Uterus (tissue), 4 donors: ENCODE results near the gene MECP2. TPM values are rescaled to one million over a fixed set of nuclear protein-coding genes. Genes with fewer than 3 reads are reported as not detected.
"Not testable (repeated sequence)": the region's sequence is repeated elsewhere in the genome, so short reads cannot be mapped to it uniquely, and the experiment has no call there.

Source experiments
- DNase-seq, 2 donors: peaks; one replicate each; pipeline ENCODE4 v3.0.0-alpha.2; 2019 to 2020
- H3K27ac ChIP-seq, 2 donors: fragments of 200-600 bp; sonication (generic); 1 replicate in 1 of 2; 2 replicates in 1 of 2; pipeline ENCODE4 v1.5.1; 2016 to 2018
- H3K27me3 ChIP-seq, 2 donors: fragments of 200-600 bp; sonication (generic); one replicate each; pipeline ENCODE4 v1.5.1; 2018 to 2019; ENCODE audit warnings: control low read depth in 1 of 2
- H3K36me3 ChIP-seq, 2 donors: fragments of 200-600 bp; sonication (generic); one replicate each; pipeline ENCODE4 v1.5.1; 2019; ENCODE audit warnings: control low read depth in 1 of 2
- H3K4me1 ChIP-seq, 2 donors: fragments of 200-600 bp; sonication (generic); one replicate each; pipeline ENCODE4 v1.5.1; 2018 to 2019; ENCODE audit warnings: control low read depth in 1 of 2
- H3K4me3 ChIP-seq, 2 donors: fragments of 200-600 bp; sonication (generic); 1 replicate in 1 of 2; 2 replicates in 1 of 2; pipeline ENCODE4 v1.5.1; 2018 to 2019; ENCODE audit warnings: mild to moderate bottlenecking in 1 of 2
- H3K9me3 ChIP-seq, 2 donors: fragments of 200-600 bp; sonication (generic); one replicate each; pipeline ENCODE4 v1.5.1; 2019; ENCODE audit warnings: control low read depth in 1 of 2
- CTCF ChIP-seq, 4 experiments: fragments of 200-600 bp in 2 of 4; fragments of 450-650 bp in 2 of 4; sonication (generic) in 2 of 4; IDR thresholded peaks; one replicate each; pipeline ENCODE4 v1.5.1; 2016 to 2019; ENCODE audit warnings: antibody characterized with exemption in 4 of 4, mild to moderate bottlenecking in 2 of 4, moderate library complexity in 1 of 4
- POLR2A ChIP-seq, 2 donors: fragments of 450-650 bp; IDR thresholded peaks; one replicate each; pipeline ENCODE4 v1.6.1; 2016; ENCODE audit warnings: antibody characterized with exemption in 2 of 2, mild to moderate bottlenecking in 1 of 2, moderate library complexity in 1 of 2
- intact Hi-C: fragments of 100-400 bp; cut with DNase I; formaldehyde crosslinking; loops from one replicate; pipeline ENCODE4 v1.15.1; 2023; ENCODE audit warnings: low total_unique reads
- total RNA-seq, 4 donors: library from RNA; depleted of rRNA in 3 of 4; stranded (reverse); fragments of >200 nt in 3 of 4; gene quantifications; one replicate each; pipeline versions ENCODE4 v1.1.0 to v1.2.4, GENCODE V29; 2014 to 2023
- donor health status: DM: yes; HTN: yes; CAD: no.

Gene MECP2
- total RNA-seq, 4 donors from 2014 or later = 29.7 to 106 (median 50.6) TPM

- H3K4me3 ChIP-seq = no peak overlapping the region
- intact Hi-C loops = no loop called here
- no peaks in the 10 kb centered on the region for H3K27me3 ChIP-seq
- H3K4me1 ChIP-seq = no peaks in the 10 kb centered on the region
- H3K9me3 ChIP-seq = no peaks in the 10 kb centered on the region
- peak overlapping the region in 1 of 2 donors; percentile 37 for H3K27ac ChIP-seq
- TF ChIP-seq POLR2A (IDR thresholded peaks at IDR 0.05) (no peak), CTCF (IDR thresholded peaks at IDR 0.05) (no peak)
- H3K36me3 ChIP-seq = no peaks in the 10 kb centered on the region
- DNase-seq = no peak
Measured at GRCh38 chrX:153999359-154000037, 98.0 kb downstream of the MECP2 start.

GRCh38 chrX:153995504-153995903 lies 102.0 kb downstream of the MECP2 start:
- DNase-seq = no peak
- no peak overlapping the region for H3K4me3 ChIP-seq
- H3K4me1 ChIP-seq = no peaks in the 10 kb centered on the region
- H3K9me3 ChIP-seq = no peaks in the 10 kb centered on the region
- intact Hi-C loops = no loop called here
- no peak overlapping the region for H3K27ac ChIP-seq
- no peaks in the 10 kb centered on the region for H3K27me3 ChIP-seq
- TF ChIP-seq CTCF (IDR thresholded peaks at IDR 0.05) (no peak), POLR2A (IDR thresholded peaks at IDR 0.05) (no peak)
- no peaks in the 10 kb centered on the region for H3K36me3 ChIP-seq

GRCh38 chrX:153994398-153994797 lies 103.1 kb downstream of the MECP2 start:
- DNase-seq, H3K4me3 ChIP-seq, H3K9me3 ChIP-seq, H3K27ac ChIP-seq, H3K36me3 ChIP-seq, intact Hi-C loops, H3K4me1 ChIP-seq, H3K27me3 ChIP-seq: not testable (repeated sequence)

- no peak for DNase-seq
- Histone ChIP-seq H3K9me3 (no peaks in the 10 kb centered on the region), H3K4me3 (no peak overlapping the region), H3K4me1 (no peaks in the 10 kb centered on the region), H3K36me3 (no peaks in the 10 kb centered on the region), H3K27me3 (no peaks in the 10 kb centered on the region), H3K27ac (no peak overlapping the region)
- intact Hi-C loops = no loop called here
- TF ChIP-seq POLR2A (IDR thresholded peaks at IDR 0.05) (no peak), CTCF (IDR thresholded peaks at IDR 0.05) (no peak)
Measured at GRCh38 chrX:153993978-153994377, 103.5 kb downstream of the MECP2 start.

GRCh38 chrX:153993079-153993478 lies 104.4 kb downstream of the MECP2 start:
- DNase-seq = no peak
- no peaks in the 10 kb centered on the region for H3K4me1 ChIP-seq
- intact Hi-C loops = no loop called here
- no peaks in the 10 kb centered on the region for H3K36me3 ChIP-seq
- TF ChIP-seq CTCF (IDR thresholded peaks at IDR 0.05) (no peak), POLR2A (IDR thresholded peaks at IDR 0.05) (no peak)
- H3K9me3 ChIP-seq = no peaks in the 10 kb centered on the region
- no peak overlapping the region for H3K27ac ChIP-seq
- H3K27me3 ChIP-seq = no peaks in the 10 kb centered on the region
- no peak overlapping the region for H3K4me3 ChIP-seq

- intact Hi-C loops = no loop called here
- H3K27me3 ChIP-seq = no peaks in the 10 kb centered on the region
- H3K9me3 ChIP-seq = no peaks in the 10 kb centered on the region
- no peaks in the 10 kb centered on the region for H3K4me1 ChIP-seq
- no peaks in the 10 kb centered on the region for H3K36me3 ChIP-seq
- no peak overlapping the region for H3K4me3 ChIP-seq
- DNase-seq = no peak
- TF ChIP-seq CTCF (IDR thresholded peaks at IDR 0.05) (no peak), POLR2A (IDR thresholded peaks at IDR 0.05) (no peak)
- no peak overlapping the region for H3K27ac ChIP-seq
Measured at GRCh38 chrX:153992180-153992579, 105.3 kb downstream of the MECP2 start.
